Spinal cord (tissue), 10 donors: ENCODE results near the gene DCTD. TPM values are rescaled to one million over a fixed set of nuclear protein-coding genes. Genes with fewer than 3 reads are reported as not detected.

Source experiments
- DNase-seq, 6 donors: peaks; one replicate each; pipeline versions ENCODE4 v3.0.0 to v3.0.0-alpha.2; 2013 to 2015; ENCODE audit warnings: low spot score in 6 of 6, low read depth in 4 of 6
- H3K27ac ChIP-seq: one replicate; pipeline ENCODE4 v1.5.1; 2013; ENCODE audit warnings: low read depth, low read length, control low read depth
- H3K27me3 ChIP-seq: one replicate; pipeline ENCODE4 v1.6.1; 2013; ENCODE audit warnings: low read length; ENCODE audit not compliant: control insufficient read depth, insufficient read depth
- H3K36me3 ChIP-seq: one replicate; pipeline ENCODE4 v1.6.1; 2013; ENCODE audit warnings: low read length; ENCODE audit not compliant: control insufficient read depth, insufficient read depth
- H3K4me1 ChIP-seq: one replicate; pipeline ENCODE4 v1.6.1; 2013; ENCODE audit warnings: low read length; ENCODE audit not compliant: control insufficient read depth, insufficient read depth
- H3K4me3 ChIP-seq: one replicate; pipeline ENCODE4 v1.5.1; 2013; ENCODE audit warnings: low read depth, low read length, control low read depth
- H3K9me3 ChIP-seq: one replicate; pipeline ENCODE4 v1.6.1; 2013; ENCODE audit warnings: low read length; ENCODE audit not compliant: control insufficient read depth, insufficient read depth
- WGBS: methylation state at CpG from one replicate; pipeline ENCODE4 v1.1.5; 2013; ENCODE audit warnings: missing lambda C conversion rate; ENCODE audit not compliant: insufficient coverage; 5-methylcytosine and 5-hydroxymethylcytosine counted together
- polyA plus RNA-seq, 2 donors: library from polyadenylated mRNA; unstranded; fragments of 120-200 nt; gene quantifications; one replicate each; pipeline ENCODE4 v1.2.1, GENCODE V29; 2013; ENCODE audit not compliant: insufficient read length in 2 of 2
- total RNA-seq, 2 donors: library from RNA; depleted of rRNA in 1 of 2; stranded (reverse); fragments of 120-200 nt in 1 of 2; fragments of >200 nt in 1 of 2; gene quantifications; one replicate each; pipeline versions ENCODE4 v1.2.3 to v1.2.4, GENCODE V29; 2013 to 2014
- donor health status: healthy.

The DCTD gene
- total and polyA plus RNA-seq, 4 donors, result 43.4 to 71.8 (median 62.4) TPM

- 59% methylated on average over 3 of the region's 4 CpGs for WGBS
- no peaks in the 10 kb centered on the region for H3K9me3 ChIP-seq
Measured at GRCh38 chr4:182869697-182870096, 47.5 kb downstream of the DCTD start.

GRCh38 chr4:182866746-182867145 lies 50.4 kb downstream of the DCTD start:
- H3K27me3 ChIP-seq, result peaks cover 4% of the 10 kb centered on the region
- H3K27ac ChIP-seq, result no peak overlapping the region
- WGBS, result 25% methylated on average over 4 of the region's 5 CpGs
- no peak overlapping the region for H3K4me3 ChIP-seq
- H3K36me3 ChIP-seq, result no peaks in the 10 kb centered on the region
- peaks cover 18% of the 10 kb centered on the region for H3K4me1 ChIP-seq
- H3K9me3 ChIP-seq, result no peaks in the 10 kb centered on the region
- DNase-seq, result no peak

More at GRCh38 chr4:182869697-182870096, 47.5 kb downstream of the DCTD start:
- Histone ChIP-seq H3K36me3 (no peaks in the 10 kb centered on the region), H3K4me3 (no peak overlapping the region), H3K27ac (no peak overlapping the region), H3K4me1 (peaks cover 17% of the 10 kb centered on the region), H3K27me3 (peaks cover 11% of the 10 kb centered on the region)
- DNase-seq, result no peak

GRCh38 chr4:182863501-182863900 lies 53.7 kb downstream of the DCTD start:
- DNase-seq, result no peak
- Histone ChIP-seq H3K27me3 (peaks cover 4% of the 10 kb centered on the region), H3K4me3 (no peak overlapping the region), H3K27ac (no peak overlapping the region), H3K36me3 (no peaks in the 10 kb centered on the region), H3K4me1 (peaks cover 18% of the 10 kb centered on the region), H3K9me3 (no peaks in the 10 kb centered on the region)
- WGBS, result 83% methylated on average over 3 of the region's 6 CpGs

- no peaks in the 10 kb centered on the region for H3K36me3 ChIP-seq
- no peak overlapping the region for H3K4me3 ChIP-seq
- no peak overlapping the region for H3K27ac ChIP-seq
- H3K4me1 ChIP-seq, result peaks cover 18% of the 10 kb centered on the region
- DNase-seq, result no peak
- no peaks in the 10 kb centered on the region for H3K9me3 ChIP-seq
- peaks cover 4% of the 10 kb centered on the region for H3K27me3 ChIP-seq
- 79% methylated on average over 12 of the region's 12 CpGs for WGBS
Measured at GRCh38 chr4:182862921-182863320, 54.3 kb downstream of the DCTD start.

- 67% methylated on average over 16 of the region's 17 CpGs for WGBS
- H3K4me1 ChIP-seq, result peaks cover 18% of the 10 kb centered on the region
- H3K9me3 ChIP-seq, result no peaks in the 10 kb centered on the region
- H3K27ac ChIP-seq, result no peak overlapping the region
- H3K36me3 ChIP-seq, result no peaks in the 10 kb centered on the region
- H3K4me3 ChIP-seq, result no peak overlapping the region
- H3K27me3 ChIP-seq, result peaks cover 4% of the 10 kb centered on the region
- peak in 1 of 6 donors; percentile 54 for DNase-seq
Measured at GRCh38 chr4:182862141-182862875, 54.9 kb downstream of the DCTD start.

- no peaks in the 10 kb centered on the region for H3K9me3 ChIP-seq
Measured at GRCh38 chr4:182861346-182861745, 55.8 kb downstream of the DCTD start.

GRCh38 chr4:182859730-182860129 lies 57.5 kb downstream of the DCTD start:
- no peaks in the 10 kb centered on the region for H3K9me3 ChIP-seq
- H3K4me1 ChIP-seq, result peaks cover 13% of the 10 kb centered on the region
- H3K27ac ChIP-seq, result no peak overlapping the region
- H3K27me3 ChIP-seq, result no peaks in the 10 kb centered on the region
- H3K4me3 ChIP-seq, result no peak overlapping the region
- no peak for DNase-seq
- WGBS, result 92% methylated on average over 1 of the region's 2 CpGs
- no peaks in the 10 kb centered on the region for H3K36me3 ChIP-seq

More at GRCh38 chr4:182861346-182861745, 55.8 kb downstream of the DCTD start:
- peaks cover 15% of the 10 kb centered on the region for H3K4me1 ChIP-seq
- no peak overlapping the region for H3K27ac ChIP-seq
- H3K36me3 ChIP-seq, result no peaks in the 10 kb centered on the region
- WGBS, result 80% methylated on average over 7 of the region's 10 CpGs
- no peak overlapping the region for H3K4me3 ChIP-seq
- H3K27me3 ChIP-seq, result peaks cover under 1% of the 10 kb centered on the region
- DNase-seq, result no peak

GRCh38 chr4:182858711-182859110 lies 58.5 kb downstream of the DCTD start:
- no peak for DNase-seq
- Histone ChIP-seq H3K9me3 (no peaks in the 10 kb centered on the region), H3K4me3 (no peak overlapping the region), H3K27me3 (no peaks in the 10 kb centered on the region), H3K27ac (no peak overlapping the region), H3K4me1 (peaks cover 11% of the 10 kb centered on the region), H3K36me3 (no peaks in the 10 kb centered on the region)
- WGBS, result 100% methylated on average over 1 of the region's 4 CpGs

- no peaks in the 10 kb centered on the region for H3K4me1 ChIP-seq
- no peak overlapping the region for H3K4me3 ChIP-seq
- H3K36me3 ChIP-seq, result no peaks in the 10 kb centered on the region
- no peaks in the 10 kb centered on the region for H3K9me3 ChIP-seq
- H3K27ac ChIP-seq, result no peak overlapping the region
- DNase-seq, result no peak
- peaks cover 2% of the 10 kb centered on the region for H3K27me3 ChIP-seq
- 90% methylated on average over 15 of the region's 15 CpGs for WGBS
Measured at GRCh38 chr4:182856862-182857261, 60.3 kb downstream of the DCTD start.

GRCh38 chr4:182855877-182856276 lies 61.3 kb downstream of the DCTD start:
- H3K27ac ChIP-seq, result no peak overlapping the region
- peaks cover 2% of the 10 kb centered on the region for H3K27me3 ChIP-seq
- no peaks in the 10 kb centered on the region for H3K9me3 ChIP-seq
- no peaks in the 10 kb centered on the region for H3K36me3 ChIP-seq
- DNase-seq, result no peak
- 85% methylated on average over 7 of the region's 13 CpGs for WGBS
- no peak overlapping the region for H3K4me3 ChIP-seq
- no peaks in the 10 kb centered on the region for H3K4me1 ChIP-seq
